ENCODE results near the gene PRLH.
"Not testable (repeated sequence)": the region's sequence is repeated elsewhere in the genome, so short reads cannot be mapped to it uniquely, and the experiment has no call there.

The PRLH gene

GRCh38 chr2:237604391-237604790 is 38.0 kb downstream of the PRLH start:
- H3K4me3 ChIP-seq (ENCODE audit: low read length), result no peak overlapping the region
- H3K27me3 ChIP-seq (ENCODE audit: insufficient read depth, low read length), result no peaks in the 10 kb centered on the region
- H3K27ac ChIP-seq (ENCODE audit: low read depth, low read length), result no peak overlapping the region
- H3K9ac ChIP-seq (ENCODE audit: low read depth, low read length), result no peak overlapping the region
- no peaks in the 10 kb centered on the region for H3K36me3 ChIP-seq (ENCODE audit: insufficient read depth, low read length)
- peaks cover 14% of the 10 kb centered on the region for H3K9me3 ChIP-seq (ENCODE audit: insufficient read depth, low read depth, low read length)
- 93% methylated on average over 11 of the region's 11 CpGs for WGBS
- peaks cover 27% of the 10 kb centered on the region for H3K4me1 ChIP-seq (ENCODE audit: insufficient read depth, low read length)

DNA sequence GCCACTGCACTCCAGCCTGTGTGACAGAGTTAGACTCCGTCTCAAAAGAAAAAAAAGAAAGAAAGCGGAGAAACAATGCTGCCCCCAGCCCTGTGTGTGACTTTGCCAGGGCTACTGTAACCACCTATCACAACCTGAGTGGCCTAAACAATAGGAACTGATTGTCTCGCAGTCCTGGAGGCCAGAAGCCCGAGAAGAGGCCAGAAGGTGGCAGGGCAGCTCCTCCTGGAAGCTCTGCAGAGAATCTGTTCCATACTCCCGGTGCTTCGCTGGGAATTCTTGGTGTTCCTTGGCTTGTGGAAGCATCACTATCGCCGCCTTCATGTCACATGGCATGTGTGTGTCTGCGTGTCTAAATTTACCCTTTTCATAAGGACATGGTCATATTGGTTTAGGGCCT is 38.6 kb downstream of the PRLH start:
- peaks cover 14% of the 10 kb centered on the region for H3K9me3 ChIP-seq (ENCODE audit: insufficient read depth, low read depth, low read length)
- no peak overlapping the region for H3K4me3 ChIP-seq (ENCODE audit: low read length)
- H3K27me3 ChIP-seq (ENCODE audit: insufficient read depth, low read length), result no peaks in the 10 kb centered on the region
- H3K36me3 ChIP-seq (ENCODE audit: insufficient read depth, low read length), result no peaks in the 10 kb centered on the region
- WGBS, result 92% methylated on average over 9 of the region's 9 CpGs
- H3K9ac ChIP-seq (ENCODE audit: low read depth, low read length), result no peak overlapping the region
- H3K4me1 ChIP-seq (ENCODE audit: insufficient read depth, low read length), result peaks cover 27% of the 10 kb centered on the region
- H3K27ac ChIP-seq (ENCODE audit: low read depth, low read length), result no peak overlapping the region

- 96% methylated on average over 4 of the region's 4 CpGs for WGBS
- not testable (repeated sequence) for H3K9ac ChIP-seq (ENCODE audit: low read depth, low read length); H3K27ac ChIP-seq (ENCODE audit: low read depth, low read length); H3K36me3 ChIP-seq (ENCODE audit: insufficient read depth, low read length); H3K27me3 ChIP-seq (ENCODE audit: insufficient read depth, low read length); H3K4me3 ChIP-seq (ENCODE audit: low read length)
- H3K4me1 ChIP-seq (ENCODE audit: insufficient read depth, low read length), result peaks cover 18% of the 10 kb centered on the region
- peaks cover 14% of the 10 kb centered on the region for H3K9me3 ChIP-seq (ENCODE audit: insufficient read depth, low read depth, low read length)
Observed at GRCh38 chr2:237606522-237606921, 40.1 kb downstream of the PRLH start.

DNA sequence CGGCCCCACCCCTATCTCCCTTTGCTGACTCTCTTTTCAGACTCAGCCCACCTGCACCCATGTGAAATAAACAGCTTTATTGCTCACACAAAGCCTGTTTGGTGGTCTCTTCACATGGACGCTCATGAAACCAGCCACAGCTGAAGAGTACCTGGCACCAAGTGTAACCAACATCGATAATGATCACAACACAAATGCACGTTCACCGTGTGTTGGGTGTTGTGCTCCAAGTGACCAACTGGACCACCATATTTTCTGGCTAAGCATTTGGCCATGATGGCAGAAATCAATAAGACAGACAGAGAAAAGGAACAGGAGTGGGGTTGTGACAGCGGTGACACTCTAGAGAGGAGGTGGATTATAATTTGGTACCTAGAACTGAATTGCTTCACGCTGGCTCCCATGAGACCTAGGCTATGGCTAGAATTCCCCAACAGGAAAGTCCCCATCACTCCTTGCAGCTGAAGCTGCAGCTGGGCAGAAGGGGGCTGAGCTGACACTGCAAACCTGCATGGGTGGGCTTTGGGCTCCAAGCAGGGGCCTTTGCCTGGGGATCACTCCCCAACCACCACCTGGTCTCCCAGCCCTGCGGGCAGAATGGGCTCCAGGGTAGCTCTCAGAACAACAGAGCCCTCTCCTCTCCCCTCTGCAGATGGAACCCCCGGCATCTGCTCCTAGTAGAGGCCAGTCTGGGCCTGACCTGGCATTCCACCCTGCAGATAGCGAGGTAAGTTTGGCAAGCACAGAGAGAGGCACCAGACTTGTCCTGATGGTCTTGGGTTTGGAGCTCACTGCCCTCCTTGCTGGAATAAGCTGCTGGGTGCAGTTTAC is 46.4 kb downstream of the PRLH start:
- peaks cover 36% of the 10 kb centered on the region for H3K4me1 ChIP-seq (ENCODE audit: insufficient read depth, low read length)
- H3K4me3 ChIP-seq (ENCODE audit: low read length), result no peak overlapping the region
- H3K9me3 ChIP-seq (ENCODE audit: insufficient read depth, low read depth, low read length), result no peaks in the 10 kb centered on the region
- no peaks in the 10 kb centered on the region for H3K36me3 ChIP-seq (ENCODE audit: insufficient read depth, low read length)
- peak overlapping the region; percentile 87 for H3K27ac ChIP-seq (ENCODE audit: low read depth, low read length)
- no peaks in the 10 kb centered on the region for H3K27me3 ChIP-seq (ENCODE audit: insufficient read depth, low read length)
- H3K9ac ChIP-seq (ENCODE audit: low read depth, low read length), result peak overlapping the region; percentile 54
- 75% methylated on average over 10 of the region's 10 CpGs for WGBS

DNA sequence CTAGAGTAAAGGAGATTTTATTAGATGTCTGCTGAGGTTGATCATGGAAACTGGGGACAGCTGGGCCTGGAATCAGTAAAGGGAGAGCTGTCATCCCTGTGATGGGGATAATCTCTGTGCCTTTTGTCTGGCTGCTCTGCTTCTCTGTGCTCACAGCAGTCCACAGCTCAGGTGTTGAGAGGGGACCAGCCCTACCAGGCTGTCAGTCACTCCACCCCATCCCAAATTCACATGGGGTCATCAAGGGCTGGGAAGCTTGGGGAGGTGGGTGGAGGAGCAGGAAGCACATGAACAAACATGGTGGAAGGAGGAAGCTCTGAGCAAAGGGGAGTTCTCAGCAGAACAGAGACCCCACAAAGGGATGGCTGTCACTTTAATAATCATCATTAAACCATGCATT is 47.3 kb downstream of the PRLH start:
- Histone ChIP-seq H3K9ac (ENCODE audit: low read depth, low read length) (peak overlapping the region; percentile 28; the same call in 1 of the 2 replicates), H3K9me3 (ENCODE audit: insufficient read depth, low read depth, low read length) (no peaks in the 10 kb centered on the region), H3K4me1 (ENCODE audit: insufficient read depth, low read length) (peaks cover 36% of the 10 kb centered on the region), H3K27me3 (ENCODE audit: insufficient read depth, low read length) (no peaks in the 10 kb centered on the region), H3K4me3 (ENCODE audit: low read length) (no peak overlapping the region), H3K36me3 (ENCODE audit: insufficient read depth, low read length) (no peaks in the 10 kb centered on the region), H3K27ac (ENCODE audit: low read depth, low read length) (peak overlapping the region; percentile 87)

DNA sequence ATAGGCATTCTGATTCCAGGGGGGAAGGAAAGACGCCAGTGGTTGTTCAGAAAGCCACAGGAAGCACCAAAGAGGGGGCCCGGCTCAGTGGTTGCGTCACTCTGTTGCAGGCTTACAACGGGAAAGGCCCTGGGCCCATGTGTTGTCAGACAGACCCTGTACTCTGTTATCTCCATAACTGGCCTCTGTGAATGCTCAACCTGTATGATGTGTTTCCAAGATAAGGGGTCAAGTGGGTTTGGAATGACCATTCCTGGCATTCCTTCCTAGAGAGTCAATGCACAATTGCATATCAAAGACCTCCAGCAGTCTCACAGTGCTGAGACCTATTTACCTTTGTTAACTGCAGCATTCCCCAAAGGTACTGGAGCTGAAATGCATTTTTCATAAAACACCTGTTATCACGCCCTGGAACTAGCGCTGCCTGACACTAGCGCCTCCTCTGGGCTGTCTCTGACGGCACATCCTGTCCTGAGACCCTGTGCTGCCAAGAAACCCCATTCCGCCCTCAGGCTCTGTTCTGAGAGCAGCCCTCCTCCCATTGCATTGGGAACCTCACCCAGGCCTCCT is 47.9 kb downstream of the PRLH start:
- H3K9me3 ChIP-seq (ENCODE audit: insufficient read depth, low read depth, low read length), result no peaks in the 10 kb centered on the region
- H3K4me1 ChIP-seq (ENCODE audit: insufficient read depth, low read length), result peaks cover 36% of the 10 kb centered on the region
- no peak overlapping the region for H3K4me3 ChIP-seq (ENCODE audit: low read length)
- H3K27me3 ChIP-seq (ENCODE audit: insufficient read depth, low read length), result no peaks in the 10 kb centered on the region
- H3K27ac ChIP-seq (ENCODE audit: low read depth, low read length), result peak overlapping the region; percentile 87
- WGBS, result 21% methylated on average over 9 of the region's 9 CpGs
- H3K36me3 ChIP-seq (ENCODE audit: insufficient read depth, low read length), result no peaks in the 10 kb centered on the region
- peak overlapping the region; percentile 58 for H3K9ac ChIP-seq (ENCODE audit: low read depth, low read length)

- no peak overlapping the region for H3K27ac ChIP-seq (ENCODE audit: low read depth, low read length)
- H3K9me3 ChIP-seq (ENCODE audit: insufficient read depth, low read depth, low read length), result no peaks in the 10 kb centered on the region
- 65% methylated on average over 4 of the region's 4 CpGs for WGBS
- no peaks in the 10 kb centered on the region for H3K36me3 ChIP-seq (ENCODE audit: insufficient read depth, low read length)
- H3K4me1 ChIP-seq (ENCODE audit: insufficient read depth, low read length), result peaks cover 36% of the 10 kb centered on the region
- no peaks in the 10 kb centered on the region for H3K27me3 ChIP-seq (ENCODE audit: insufficient read depth, low read length)
- no peak overlapping the region for H3K4me3 ChIP-seq (ENCODE audit: low read length)
- no peak overlapping the region for H3K9ac ChIP-seq (ENCODE audit: low read depth, low read length)
Observed at GRCh38 chr2:237615631-237616249, 49.4 kb downstream of the PRLH start.

DNA sequence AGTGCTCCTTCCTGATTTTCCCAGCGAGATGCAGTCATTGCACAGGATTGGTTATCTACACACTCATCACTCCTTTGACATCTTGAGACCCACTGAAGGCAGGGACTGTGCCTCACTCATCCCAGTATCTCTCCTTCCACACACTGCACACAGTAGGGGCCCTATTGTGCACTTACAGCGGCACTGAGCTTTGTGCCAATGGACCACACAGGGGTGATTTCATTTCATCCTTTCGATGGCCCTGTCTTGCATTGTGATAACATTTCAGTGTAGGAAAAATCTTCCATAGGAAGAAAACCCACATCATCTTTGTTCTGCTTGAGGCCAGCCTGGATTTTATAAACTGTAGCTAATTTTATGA is 50.0 kb downstream of the PRLH start:
- H3K4me1 ChIP-seq (ENCODE audit: insufficient read depth, low read length), result peaks cover 36% of the 10 kb centered on the region
- H3K27ac ChIP-seq (ENCODE audit: low read depth, low read length), result no peak overlapping the region
- H3K9ac ChIP-seq (ENCODE audit: low read depth, low read length), result no peak overlapping the region
- H3K4me3 ChIP-seq (ENCODE audit: low read length), result no peak overlapping the region
- WGBS, result 89% methylated on average over 3 of the region's 3 CpGs
- H3K27me3 ChIP-seq (ENCODE audit: insufficient read depth, low read length), result no peaks in the 10 kb centered on the region
- H3K9me3 ChIP-seq (ENCODE audit: insufficient read depth, low read depth, low read length), result no peaks in the 10 kb centered on the region
- no peaks in the 10 kb centered on the region for H3K36me3 ChIP-seq (ENCODE audit: insufficient read depth, low read length)

Data from HUES64 (cell line).